Cerebellar nuclear complex (tissue), 1 donor: ENCODE results near the gene UHMK1.

Experiments
- DNase-seq, 2 experiments: peaks; one replicate each; lab custom pipeline; 2025; lab: John Stamatoyannopoulos, UW

Gene UHMK1

DNA sequence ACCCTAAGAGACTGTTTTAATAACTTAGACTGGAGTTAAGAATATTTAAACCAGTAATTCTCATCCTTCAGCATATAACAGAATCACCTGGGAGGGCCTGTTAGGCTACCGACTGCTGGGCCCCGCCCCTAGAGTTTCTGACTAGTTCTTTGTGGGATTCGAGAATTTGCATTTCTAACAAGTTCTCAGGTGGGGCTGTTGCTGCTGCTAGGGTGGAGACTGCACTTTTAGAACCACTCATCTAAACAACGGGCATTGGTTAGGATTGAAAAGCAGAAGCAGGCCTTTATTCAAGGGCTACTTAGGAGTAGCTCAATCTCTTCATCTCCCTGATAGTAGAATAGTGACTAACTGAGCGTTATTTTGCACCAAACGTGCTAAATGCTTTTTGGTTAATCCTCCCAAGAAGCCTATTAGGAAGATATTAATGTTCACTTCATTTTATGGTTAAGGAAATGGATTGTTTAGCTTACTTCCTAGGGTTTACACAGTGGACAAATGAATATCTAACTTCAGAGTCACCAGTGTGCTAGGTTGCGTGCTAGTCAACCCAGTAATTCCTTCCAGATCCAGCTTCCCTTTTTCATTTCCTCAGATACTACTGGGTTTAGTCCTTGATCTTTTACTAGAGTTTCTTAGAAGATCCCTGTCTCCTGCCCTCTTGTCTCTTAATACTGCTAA is 32.8 kb downstream of the UHMK1 start:
- no peak for DNase-seq

DNA sequence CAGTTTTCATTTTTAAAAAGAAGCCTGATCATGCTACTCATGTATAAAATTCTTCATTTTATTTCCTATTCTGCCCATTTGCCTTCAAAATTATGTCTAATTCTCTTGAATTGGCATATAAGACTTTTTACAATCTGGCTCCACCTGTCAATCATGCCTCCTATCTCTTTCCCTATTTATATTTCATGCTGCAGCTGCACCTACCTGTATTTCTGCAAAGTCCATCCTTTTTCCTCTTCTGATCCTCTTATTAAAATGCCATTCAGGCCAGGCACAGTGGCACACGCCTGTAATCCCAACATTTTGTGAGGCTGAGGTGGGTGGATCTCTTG is 33.3 kb downstream of the UHMK1 start:
- DNase-seq: no peak

DNA sequence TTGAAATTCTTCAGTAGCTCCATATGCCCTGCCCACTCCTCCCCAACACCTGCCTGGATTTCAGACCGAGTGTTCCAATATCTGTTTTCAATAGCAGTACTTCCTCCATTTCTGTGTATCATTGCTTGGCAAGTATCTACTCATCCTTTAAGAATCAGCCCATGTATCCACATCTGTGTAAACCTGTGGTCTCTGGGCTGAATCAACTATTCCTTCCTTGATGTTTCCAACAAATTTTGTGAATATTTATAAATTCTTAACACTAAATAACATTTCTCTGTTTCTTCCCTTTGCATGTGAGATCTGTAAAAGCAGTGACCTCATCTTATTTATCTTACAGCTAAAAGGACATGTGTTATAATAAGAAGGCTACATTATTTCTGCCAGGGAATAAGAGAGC is 37.9 kb downstream of the UHMK1 start:
- no peak for DNase-seq

DNA sequence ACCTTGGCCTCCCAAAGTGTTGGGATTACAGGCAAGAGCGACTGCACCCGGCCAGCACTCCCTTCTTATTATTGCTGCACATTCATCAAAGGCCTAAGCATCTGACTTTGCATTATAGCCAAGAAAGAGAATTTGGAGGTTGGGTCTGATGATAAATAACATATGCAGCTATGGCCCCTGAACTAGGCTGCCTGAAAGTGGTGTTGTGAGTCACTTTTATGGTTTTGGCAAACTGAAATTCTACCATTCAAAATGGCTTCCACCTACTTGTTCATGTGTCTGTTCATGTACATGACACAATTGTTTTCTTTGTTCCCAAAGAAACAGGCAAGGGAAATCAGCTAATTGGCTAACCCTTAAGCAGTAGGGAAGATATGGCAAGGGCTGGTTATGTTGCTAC is 38.9 kb downstream of the UHMK1 start:
- no peak for DNase-seq

DNA sequence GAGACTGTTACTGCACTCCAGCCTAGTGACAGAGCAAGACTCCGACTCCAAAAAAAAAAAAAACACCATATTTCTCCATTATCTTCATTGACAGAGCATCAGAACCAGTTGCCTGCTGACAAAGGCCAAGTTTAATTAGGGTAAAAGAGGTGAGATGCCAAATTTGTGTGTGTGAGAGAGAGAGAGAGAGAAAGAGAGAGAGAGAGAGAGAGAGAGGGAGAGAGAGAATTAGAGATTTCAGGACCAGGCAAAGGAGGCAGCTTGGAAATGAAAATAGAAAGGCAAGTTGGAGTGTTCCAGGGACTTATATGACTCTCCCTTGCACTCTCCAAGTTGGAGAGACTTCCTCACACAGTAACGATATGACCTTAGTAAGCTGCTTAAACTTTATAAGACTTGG is 39.6 kb downstream of the UHMK1 start:
- no peak for DNase-seq

DNA sequence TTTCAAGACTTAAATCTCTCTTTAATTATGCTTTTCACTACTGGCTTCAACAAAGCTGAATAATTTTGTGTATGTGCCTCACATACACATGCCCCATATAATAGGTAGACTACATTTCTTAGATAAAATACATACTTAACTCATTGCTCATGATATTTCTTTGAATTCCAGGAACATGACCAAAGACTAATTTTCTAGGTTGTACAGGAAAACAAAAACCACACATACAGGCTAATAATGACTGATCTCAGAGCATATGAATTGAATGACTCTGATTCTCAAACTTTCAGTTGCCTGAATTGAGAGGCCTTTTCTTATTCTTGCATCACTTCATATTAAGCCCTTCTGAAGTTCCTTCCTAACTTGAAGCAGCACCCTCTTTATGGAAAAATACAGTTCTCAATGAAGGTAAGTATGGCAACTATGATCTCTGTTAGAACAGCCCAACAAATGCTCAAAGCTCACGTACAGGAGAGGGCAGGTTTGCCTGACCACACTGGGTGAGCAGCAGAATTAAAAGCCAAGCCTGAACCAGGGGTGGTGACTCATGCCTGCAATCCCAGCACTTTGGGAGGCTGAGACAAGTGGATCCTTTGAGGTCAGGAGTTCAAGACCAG is 41.3 kb downstream of the UHMK1 start:
- DNase-seq: no peak

DNA sequence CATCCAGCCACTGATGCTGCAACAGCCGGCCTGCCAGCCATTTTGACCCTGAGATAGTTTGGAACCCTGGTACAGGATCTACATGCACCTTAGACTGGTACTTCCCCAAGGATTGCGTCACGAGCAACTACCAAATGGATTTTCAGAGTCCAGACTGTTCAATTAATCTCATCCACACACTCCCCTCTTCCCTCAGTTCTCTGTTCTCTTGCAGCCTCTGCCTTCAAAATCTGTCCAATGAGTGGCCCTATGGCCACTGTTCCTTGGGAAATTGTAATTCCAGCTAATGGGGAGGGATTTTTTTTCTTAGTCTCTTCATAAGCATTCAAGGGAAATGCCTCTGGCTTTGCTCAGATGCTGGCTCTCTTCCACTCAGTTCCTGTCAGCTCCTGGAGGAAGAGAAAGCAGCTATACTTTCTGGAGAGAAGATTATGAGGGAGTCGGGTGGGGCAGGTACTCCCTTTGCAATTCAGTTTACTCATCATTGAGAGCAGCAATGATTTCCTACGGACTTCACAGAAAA is 44.1 kb downstream of the UHMK1 start:
- no peak for DNase-seq

DNA sequence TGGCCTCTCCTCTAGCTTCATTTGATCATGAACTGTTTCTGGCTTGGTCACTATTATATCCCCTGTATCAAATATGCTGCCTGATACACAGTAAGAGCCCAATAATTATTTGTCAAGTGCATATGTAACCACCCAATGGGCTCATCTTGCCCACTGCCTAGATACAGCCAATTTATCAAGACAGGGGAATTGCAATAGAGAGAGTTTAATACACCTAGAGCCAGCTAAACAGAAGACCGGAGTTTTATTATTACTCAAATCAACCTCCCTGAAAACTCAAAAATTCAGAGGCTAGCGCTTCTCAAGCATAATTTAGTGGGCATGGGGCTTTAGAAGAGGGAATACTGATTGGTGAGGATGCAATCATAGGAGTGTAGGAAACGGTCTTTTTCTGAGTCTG is 45.6 kb downstream of the UHMK1 start:
- no peak for DNase-seq

DNA sequence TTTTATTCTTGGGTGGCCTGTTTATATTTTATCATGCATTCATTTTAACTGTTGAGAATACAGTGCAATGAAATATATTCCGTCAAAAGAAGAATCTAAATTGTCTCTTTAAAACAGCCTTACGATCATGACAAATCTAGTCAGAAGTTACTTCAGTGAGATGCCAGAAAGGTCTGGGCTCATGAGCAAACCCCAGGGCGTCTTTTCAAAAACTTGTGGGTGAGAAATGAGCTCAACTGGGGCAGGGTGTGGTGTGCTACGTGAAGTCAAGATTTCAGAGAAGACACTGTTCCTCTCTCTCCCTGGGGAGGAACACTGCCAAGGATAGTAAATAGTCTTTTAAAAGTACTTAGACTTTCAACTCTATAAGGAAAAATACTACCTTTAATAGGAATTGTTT is 50.6 kb downstream of the UHMK1 start:
- no peak for DNase-seq

DNA sequence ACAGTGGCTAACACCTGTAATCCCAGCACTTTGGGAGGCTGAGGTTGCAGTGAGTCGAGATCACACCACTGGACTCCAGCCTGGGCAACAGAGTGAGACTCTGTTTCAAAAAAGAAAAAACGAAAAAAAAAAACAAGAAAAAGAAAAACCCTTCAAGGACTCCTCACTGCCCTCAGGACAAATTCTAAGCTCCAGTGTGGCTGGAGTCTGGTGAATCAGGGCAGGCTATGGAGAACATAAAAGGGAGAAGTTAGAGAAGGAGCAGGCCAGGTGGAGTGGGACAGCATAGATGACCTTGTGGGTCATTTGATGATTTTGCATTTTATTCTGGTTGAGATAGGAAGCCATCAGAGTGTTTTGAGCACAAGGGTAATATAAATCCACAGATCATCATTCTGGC is 51.4 kb downstream of the UHMK1 start:
- no peak for DNase-seq

DNA sequence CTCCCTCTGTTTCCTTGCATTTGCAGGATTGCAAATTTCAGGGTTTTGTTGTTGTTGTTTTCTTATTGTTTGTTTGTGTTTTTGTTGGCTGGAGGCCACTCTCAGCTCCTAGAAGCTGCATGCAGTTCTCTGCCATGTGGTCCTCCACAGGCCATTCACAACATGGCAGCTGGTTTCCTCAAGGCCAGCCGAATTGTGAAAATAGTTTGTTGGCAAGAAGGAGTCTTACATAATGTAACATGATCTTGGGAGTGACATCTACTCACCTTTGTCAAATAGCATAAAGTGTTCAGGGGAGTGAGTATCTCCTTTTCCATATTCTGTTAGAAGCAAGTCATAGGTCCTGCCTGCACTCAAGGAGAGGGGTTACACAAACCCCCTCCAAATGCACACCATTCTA is 53.3 kb downstream of the UHMK1 start:
- DNase-seq: no peak

DNA sequence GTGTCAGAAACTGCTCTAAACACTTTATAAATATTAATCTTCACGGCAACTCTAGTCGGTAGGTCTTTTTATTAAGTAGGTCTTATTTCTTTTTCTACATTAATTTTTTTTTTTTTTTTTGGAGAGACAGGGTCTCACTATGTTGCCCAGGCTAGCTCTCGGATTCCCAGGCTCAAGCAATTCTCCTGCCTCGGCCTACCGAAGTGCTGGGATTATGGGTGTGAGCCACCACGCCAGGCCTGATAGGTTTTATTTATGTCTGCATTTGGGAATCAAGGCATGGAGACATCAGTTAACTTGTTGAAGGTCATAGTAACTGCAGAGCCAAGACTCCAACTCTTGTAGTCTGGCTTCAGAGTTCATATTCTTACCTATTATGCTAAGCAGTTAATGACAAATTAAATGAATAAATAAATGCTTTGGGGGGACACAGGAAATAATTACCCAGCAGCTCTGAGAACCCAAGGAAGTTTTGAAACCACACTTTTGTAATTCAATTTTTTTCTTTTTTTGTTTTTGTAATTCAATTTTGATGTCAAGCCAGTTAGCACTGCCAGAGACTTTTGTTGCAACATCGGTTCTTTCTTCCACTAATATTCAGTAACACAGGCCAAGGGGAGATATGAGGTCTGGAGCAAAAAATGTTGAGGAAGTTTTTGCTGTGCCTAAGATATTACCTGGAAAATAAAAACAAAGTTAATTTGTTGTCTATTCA is 54.5 kb downstream of the UHMK1 start:
- DNase-seq: no peak

DNA sequence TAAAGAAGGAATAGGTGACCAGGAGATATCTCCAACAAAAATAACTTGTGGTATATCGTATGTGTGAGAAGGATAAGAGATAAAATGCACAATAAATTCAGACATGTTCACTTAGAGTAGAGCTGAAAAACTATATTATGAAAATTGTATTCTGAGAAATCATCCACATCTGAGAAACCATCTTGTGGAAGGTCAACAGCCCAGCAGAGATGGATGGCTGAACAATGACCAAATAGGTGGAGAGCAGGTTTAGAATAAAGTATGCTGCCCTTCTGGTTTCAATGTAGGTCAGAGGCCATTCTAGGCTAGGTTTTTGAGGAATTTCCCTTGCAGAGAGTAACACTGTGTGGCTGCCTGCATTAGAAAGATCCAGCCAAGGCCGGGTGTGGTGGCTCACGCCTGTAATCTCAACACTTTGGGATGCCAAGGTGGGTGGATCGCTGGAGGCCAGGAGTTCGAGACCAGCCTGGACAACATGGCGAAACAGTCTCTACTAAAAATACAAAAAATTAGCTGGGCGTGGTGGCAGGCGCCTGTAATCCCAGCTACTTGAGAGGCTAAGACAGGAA is 55.1 kb downstream of the UHMK1 start:
- no peak for DNase-seq

DNA sequence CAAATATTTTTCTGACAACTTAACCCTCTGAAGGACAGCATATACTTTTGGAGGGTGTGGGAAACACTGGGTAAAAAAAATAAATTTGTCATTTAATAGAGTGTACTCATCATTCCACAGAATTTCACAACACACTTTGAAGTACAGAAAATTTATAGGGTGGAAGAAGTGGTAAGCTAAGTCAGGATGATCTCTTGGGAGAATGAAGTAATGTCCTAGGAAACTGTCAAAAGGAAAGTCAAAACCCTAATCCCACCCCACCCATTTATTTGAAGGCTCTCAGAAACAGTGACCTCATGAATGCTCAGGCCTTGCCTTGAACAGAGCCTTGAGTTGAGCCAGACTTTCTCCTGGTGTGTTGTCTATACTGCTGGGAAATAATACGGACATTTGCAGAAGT is 56.6 kb downstream of the UHMK1 start:
- DNase-seq: no peak

DNA sequence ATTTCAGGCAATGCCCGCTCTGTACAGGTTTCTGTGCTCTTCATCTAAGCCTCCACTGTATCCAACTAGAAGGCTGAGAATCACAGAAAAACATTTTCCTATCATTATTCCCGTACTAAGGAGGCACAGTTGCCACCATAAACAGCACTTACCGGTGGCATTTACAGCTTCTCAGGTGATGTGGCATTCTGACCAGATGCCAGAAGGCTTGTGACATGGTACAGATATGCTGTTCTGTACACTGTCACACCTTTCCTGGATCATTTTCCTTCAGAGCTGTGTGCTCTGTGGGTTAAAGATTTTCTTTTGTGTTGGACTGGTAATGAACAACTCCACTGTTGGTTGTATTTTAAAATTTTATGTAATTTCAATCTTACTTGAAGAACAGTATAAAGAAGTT is 59.9 kb downstream of the UHMK1 start:
- no peak for DNase-seq

DNA sequence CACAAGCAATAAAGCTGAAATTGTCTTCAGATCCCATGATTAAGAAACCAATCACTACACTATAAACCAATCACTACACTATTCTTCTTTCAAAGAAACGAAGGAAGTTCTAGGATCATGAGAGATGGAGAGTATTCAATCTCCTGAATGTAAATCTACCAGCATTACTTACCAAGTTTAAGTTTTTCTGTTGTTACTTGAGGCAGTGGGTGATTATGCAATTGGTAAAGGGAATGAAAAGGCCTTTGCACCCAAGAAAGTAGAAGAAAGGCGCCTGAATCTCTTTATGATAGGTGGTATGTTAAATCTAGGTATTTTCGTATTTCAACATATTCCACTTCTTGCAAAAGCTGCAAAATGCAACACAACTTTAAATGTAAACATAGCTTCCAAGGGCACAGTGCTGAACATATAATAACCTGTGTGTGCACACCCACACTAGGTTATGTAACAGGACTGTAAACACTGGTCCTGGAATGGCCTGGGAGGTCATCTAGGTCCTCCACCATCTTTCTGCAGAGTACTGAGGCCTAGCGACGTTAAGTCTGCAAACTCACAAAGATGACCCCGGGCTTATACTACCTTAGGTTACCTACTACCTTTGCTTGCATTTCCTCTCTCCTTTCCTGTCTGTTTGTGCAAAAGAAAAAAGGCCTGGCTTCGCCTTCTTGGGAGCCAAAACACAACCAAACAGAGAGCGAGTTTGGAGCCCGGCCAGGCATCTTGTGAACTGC is 62.9 kb downstream of the UHMK1 start:
- DNase-seq: peak in 1 of 2 experiments; percentile 6

DNA sequence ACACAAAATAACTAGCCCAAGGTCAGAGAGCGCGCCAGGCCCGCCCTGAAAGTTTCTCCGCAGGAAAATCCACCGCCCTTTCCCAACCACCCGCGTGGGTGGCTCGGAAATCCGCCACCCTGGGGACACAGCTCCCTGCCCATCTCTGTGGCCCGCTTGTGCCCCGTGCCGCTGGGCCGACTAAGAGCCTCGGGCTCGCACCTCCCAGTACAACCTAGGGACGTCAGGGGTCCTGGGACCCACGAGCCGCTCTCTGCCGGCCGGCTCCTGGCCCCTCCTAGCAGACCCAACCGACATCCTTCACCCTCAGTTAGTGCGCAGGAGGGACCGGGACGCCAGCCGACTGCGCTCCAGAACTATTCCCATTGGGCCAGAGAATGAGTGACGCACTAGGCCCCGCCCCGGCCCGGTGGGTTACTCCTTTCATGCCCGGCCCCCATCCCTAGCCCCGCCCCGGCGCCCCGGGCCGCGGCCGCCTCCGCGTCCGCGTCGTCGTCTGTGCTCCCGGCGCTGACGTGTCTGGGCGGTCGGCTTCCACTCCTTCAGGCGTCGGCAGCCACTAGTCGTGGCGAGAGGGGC is 63.5 kb downstream of the UHMK1 start:
- peak; percentile 91 to 92 for DNase-seq

DNA sequence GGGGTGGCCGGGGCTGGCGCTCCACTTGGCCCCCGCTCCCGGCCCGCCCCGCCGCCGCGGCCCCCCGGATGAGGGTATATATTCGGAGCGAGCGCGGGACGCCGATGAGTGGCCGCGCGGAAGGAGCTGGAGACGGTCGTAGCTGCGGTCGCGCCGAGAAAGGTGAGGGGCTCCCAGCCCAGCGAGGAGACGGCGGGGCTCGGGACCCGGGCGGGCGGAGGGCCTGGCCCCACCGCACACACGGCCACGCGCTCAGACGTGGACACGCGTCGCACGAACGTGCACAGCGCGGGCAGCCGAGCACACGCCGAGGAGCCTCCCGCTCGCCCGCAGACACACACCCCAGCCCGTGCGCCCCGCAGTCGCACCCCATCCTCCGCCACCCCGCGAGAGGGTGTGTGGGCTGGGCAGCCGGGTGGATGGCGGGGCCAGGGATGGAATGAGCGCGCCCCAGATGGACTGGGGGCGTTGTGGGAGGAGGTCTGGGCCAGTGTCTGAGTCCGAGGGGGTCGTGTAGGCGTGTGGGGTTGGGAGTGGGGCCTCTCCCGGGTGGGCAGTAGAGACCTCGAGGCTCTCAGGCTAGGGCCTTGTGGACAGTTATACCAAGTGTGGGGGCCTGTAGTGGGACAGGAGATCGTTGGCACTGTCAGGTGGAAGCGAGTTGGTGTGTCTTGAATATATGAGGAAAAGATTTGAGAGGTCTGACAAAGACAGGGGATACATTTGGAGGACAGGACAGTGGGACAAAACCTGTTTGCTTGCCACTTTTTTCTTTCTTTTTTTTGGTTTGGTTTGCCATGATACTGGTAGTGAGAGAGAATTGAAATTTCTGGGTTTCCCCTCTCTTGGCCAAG is 64.2 kb downstream of the UHMK1 start, which contains the start of gene UAP1:
Gene UAP1, plus strand, starts transcription at position 107 of the 854 bp plus-strand sequence. CDS start 4,347 bp downstream, outside the sequence.
- DNase-seq: peak in 1 of 2 experiments; percentile 11

DNA sequence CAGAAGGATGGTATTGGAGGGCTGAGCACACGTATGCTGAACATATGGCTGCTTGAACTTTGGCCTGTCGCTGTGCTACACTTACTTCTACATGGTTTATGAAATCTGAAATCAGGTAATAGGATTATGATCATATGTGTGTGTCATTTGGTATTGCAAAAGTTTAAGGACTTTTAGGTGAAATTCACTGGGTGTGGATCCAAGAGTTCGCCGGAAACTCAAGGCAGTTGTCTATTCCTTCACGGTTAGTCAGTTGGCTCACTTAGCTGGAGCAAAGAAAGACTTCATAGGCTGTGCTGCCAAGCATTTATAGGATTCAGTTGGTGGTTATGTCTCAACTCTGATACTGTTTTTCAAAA is 64.8 kb downstream of the UHMK1 start:
- DNase-seq: no peak

DNA sequence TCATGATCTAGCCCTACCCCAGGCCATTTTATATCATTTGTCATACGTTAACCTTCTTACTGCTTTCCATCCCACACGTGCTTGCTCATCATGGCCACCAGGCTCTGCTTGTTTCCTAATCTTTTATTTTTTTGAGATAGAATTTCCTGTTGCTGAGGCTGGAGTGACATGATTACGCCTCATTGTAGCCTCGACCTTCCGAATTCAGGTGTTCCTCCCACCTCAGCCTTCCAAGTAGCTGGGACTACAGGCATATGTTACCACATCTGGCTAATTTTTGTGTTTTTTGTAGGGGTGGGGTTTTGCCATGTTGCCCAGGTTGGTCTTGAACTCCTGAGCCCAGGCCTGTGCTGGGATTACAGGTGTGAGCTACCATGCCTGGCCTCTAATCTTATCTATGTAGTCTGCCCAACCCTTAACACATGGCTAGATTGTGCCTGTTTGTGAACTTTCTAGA is 67.2 kb downstream of the UHMK1 start:
- DNase-seq: no peak

DNA sequence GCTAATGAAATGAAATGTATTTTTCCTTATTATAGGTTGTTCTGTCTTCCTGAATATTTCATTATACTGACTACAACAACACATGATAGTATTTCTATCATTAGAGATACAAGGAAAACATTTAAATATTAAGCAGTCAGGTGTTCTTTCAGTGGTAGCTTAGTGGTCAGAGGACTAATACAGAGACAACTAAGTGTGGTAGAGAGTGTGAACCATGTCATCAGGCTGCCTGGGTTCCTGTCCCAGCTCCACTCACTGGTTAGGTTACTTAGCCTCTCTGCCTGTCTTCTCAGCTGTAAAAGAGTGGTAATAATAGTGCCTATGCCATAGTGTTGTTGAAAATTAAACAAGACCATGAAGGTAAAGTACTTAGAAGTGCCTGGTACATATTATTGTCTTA is 67.8 kb downstream of the UHMK1 start:
- no peak for DNase-seq
